Cardiac fibroblast (primary cell): Measurements from ENCODE around the gene YIF1A.

Source experiments
- DNase-seq, 2 donors: peaks; one replicate each; pipeline versions ENCODE4 v3.0.0 to v3.0.0-alpha.2; 2010; ENCODE audit warnings: low read depth in 2 of 2
- H3K4me3 ChIP-seq, 2 donors: replicated peaks in 1 of 2; 1 replicate in 1 of 2; 2 replicates in 1 of 2; pipeline ENCODE4 v1.5.1; 2011; ENCODE audit warnings: low read depth in 2 of 2, low read length in 2 of 2, mild to moderate bottlenecking in 2 of 2, moderate library complexity in 1 of 2
- TF ChIP-seq, protein P1 (sequence below): IDR thresholded peaks from one replicate; pipeline ENCODE4 v1.5.1; 2011; ENCODE audit warnings: low read depth, mild to moderate bottlenecking, low read length, inconsistent platforms

YIF1A gene

GRCh38 chr11:66239998-66240780 is 48.8 kb downstream of the YIF1A start:
- TF ChIP-seq, protein P1, sequence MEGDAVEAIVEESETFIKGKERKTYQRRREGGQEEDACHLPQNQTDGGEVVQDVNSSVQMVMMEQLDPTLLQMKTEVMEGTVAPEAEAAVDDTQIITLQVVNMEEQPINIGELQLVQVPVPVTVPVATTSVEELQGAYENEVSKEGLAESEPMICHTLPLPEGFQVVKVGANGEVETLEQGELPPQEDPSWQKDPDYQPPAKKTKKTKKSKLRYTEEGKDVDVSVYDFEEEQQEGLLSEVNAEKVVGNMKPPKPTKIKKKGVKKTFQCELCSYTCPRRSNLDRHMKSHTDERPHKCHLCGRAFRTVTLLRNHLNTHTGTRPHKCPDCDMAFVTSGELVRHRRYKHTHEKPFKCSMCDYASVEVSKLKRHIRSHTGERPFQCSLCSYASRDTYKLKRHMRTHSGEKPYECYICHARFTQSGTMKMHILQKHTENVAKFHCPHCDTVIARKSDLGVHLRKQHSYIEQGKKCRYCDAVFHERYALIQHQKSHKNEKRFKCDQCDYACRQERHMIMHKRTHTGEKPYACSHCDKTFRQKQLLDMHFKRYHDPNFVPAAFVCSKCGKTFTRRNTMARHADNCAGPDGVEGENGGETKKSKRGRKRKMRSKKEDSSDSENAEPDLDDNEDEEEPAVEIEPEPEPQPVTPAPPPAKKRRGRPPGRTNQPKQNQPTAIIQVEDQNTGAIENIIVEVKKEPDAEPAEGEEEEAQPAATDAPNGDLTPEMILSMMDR: no peak

DNA sequence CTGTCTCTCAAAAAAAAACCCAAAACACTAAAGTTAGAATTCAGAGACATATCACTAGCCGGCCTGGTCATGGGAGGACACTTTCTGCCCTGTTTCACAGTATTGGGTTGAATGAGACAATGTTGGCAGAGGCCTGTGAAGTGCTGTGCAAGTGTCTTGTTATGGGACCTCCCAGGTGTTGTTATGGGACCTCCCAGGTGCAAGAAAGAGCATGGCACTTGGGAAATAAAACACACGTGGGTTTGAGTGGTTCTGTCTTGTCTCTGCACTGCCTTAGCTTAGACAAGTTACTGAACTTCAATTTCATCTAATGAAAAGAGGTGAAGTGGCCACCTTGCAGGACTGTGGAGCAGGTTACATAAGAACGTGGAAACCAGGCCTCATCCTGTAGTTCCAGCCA is 49.4 kb downstream of the YIF1A start:
- no peak for DNase-seq
- no peak overlapping the region for H3K4me3 ChIP-seq
- TF ChIP-seq, protein P1: no peak

More at GRCh38 chr11:66239998-66240780, 48.8 kb downstream of the YIF1A start:
- DNase-seq: no peak
- no peak overlapping the region for H3K4me3 ChIP-seq

DNA sequence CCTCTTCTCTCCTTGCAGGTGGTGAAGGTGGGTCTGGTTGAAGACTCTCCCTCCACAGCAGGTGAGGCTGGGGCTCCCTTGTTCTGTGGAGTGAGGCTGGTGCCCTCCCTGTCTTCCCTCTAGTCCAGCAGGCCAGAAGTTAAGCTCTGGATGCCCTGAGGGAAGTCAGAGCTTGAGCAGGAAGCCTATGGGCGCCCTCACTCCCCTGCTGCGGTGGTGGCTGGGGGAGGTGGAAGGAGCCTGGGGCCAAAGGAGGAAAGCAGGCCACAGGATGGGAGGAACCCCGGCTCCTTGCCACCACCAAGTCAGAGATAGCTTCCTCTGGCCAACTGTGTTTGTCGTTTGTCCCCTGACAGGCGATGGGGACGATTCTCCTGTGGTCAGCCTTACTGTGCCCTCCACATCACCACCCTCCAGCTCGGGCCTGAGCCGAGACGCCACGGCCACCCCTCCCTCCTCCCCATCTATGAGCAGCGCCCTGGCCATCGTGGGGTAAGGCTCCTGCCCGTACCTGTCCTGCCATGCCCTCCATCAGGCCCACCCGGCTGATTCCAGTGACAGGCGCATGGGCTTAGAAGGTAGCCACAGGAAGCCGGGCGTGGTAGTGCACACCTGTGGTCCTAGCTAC is 50.0 kb downstream of the YIF1A start:
- DNase-seq: no peak
- H3K4me3 ChIP-seq: no peak overlapping the region
- TF ChIP-seq, protein P1: no peak

GRCh38 chr11:66237867-66238266 is 51.1 kb downstream of the YIF1A start:
- DNase-seq: no peak
- H3K4me3 ChIP-seq: no peak overlapping the region
- TF ChIP-seq, protein P1: no peak

DNA sequence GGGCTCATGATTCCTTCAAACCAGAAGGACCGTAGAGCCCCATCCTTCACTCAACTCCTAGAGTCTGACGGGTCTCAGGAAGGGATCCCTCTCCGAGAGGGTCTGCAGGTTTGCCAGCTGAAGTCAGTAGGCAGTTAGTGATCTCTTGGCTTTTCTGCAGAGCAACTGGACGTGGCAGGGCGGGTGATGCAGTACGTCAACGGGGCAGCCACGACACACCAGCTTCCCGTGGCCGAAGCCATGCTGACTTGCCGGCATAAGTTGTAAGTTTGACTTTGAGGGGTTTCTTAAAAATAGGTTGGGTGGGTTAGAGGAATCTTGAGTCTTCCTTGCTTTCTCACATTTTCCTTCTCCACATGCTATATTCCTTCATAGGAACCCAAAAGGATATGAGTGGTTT is 53.8 kb downstream of the YIF1A start:
- TF ChIP-seq, protein P1: no peak
- no peak overlapping the region for H3K4me3 ChIP-seq
- no peak for DNase-seq
